ENCODE measurements around the gene ALG1.

DNA sequence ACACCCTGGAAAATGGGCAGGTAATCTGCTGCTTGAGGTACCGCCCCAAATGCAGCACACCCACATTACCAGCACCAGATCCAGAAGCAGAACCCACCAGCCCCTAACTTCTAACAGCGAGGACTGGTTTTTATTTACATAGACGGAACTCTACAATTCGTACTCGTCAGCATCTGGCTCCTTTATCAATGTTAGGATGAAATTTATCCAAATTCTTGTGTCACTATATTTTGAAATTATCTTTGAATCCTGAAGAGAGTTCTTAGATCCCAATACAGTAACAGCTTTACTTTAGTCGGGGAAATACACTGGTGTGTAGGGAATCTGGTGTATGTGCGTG lies 332 bp upstream of the ALG1 start:
- TF ChIP-seq, protein P1, sequence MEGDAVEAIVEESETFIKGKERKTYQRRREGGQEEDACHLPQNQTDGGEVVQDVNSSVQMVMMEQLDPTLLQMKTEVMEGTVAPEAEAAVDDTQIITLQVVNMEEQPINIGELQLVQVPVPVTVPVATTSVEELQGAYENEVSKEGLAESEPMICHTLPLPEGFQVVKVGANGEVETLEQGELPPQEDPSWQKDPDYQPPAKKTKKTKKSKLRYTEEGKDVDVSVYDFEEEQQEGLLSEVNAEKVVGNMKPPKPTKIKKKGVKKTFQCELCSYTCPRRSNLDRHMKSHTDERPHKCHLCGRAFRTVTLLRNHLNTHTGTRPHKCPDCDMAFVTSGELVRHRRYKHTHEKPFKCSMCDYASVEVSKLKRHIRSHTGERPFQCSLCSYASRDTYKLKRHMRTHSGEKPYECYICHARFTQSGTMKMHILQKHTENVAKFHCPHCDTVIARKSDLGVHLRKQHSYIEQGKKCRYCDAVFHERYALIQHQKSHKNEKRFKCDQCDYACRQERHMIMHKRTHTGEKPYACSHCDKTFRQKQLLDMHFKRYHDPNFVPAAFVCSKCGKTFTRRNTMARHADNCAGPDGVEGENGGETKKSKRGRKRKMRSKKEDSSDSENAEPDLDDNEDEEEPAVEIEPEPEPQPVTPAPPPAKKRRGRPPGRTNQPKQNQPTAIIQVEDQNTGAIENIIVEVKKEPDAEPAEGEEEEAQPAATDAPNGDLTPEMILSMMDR (IDR thresholded peaks at IDR 0.05) = no peak
- TF ChIP-seq SMC3 (IDR thresholded peaks at IDR 0.05; ENCODE audit: low read depth, low read length) = no peak
